Parathyroid adenoma (tissue), 2 donors: ENCODE results near the gene PYGO1.

Experiments
- H2AFZ ChIP-seq: fragments of 300-600 bp; sonication (generic); one replicate; pipeline ENCODE4 v1.7.0; 2017; ENCODE audit warnings: antibody characterized with exemption, mild to moderate bottlenecking
- H3K27ac ChIP-seq: fragments of 300-600 bp; sonication (generic); one replicate; pipeline ENCODE4 v1.7.0; 2017
- H3K27me3 ChIP-seq: fragments of 300-600 bp; sonication (generic); one replicate; pipeline ENCODE4 v1.7.0; 2017; ENCODE audit warnings: low read length; ENCODE audit not compliant: control insufficient read depth, insufficient read depth
- H3K36me3 ChIP-seq: fragments of 300-600 bp; sonication (generic); one replicate; pipeline ENCODE4 v1.7.0; 2017; ENCODE audit warnings: low read length; ENCODE audit not compliant: control insufficient read depth, insufficient read depth
- H3K4me1 ChIP-seq: fragments of 300-600 bp; sonication (generic); one replicate; pipeline ENCODE4 v1.7.0; 2017; ENCODE audit warnings: control low read depth
- H3K4me2 ChIP-seq: fragments of 300-600 bp; sonication (generic); one replicate; pipeline ENCODE4 v1.7.0; 2017; ENCODE audit warnings: low read length
- H3K4me3 ChIP-seq: fragments of 300-600 bp; sonication (generic); one replicate; pipeline ENCODE4 v1.7.0; 2017; ENCODE audit warnings: low read depth, low read length
- H3K79me2 ChIP-seq: fragments of 300-600 bp; sonication (generic); one replicate; pipeline ENCODE4 v1.7.0; 2017; ENCODE audit warnings: control low read depth
- H3K9ac ChIP-seq: fragments of 300-600 bp; sonication (generic); one replicate; pipeline ENCODE4 v1.7.0; 2017; ENCODE audit warnings: mild to moderate bottlenecking
- H3K9me3 ChIP-seq: fragments of 300-600 bp; sonication (generic); one replicate; pipeline ENCODE4 v1.7.0; 2017; ENCODE audit warnings: low read length; ENCODE audit not compliant: control insufficient read depth
- TF ChIP-seq, protein P1 (sequence below): fragments of 300-600 bp; sonication (generic); IDR thresholded peaks from one replicate; pipeline ENCODE4 v1.7.0; 2017; ENCODE audit warnings: antibody characterized with exemption, mild to moderate bottlenecking
- donor health status: primary hyperparathyroidism.

The PYGO1 gene

DNA sequence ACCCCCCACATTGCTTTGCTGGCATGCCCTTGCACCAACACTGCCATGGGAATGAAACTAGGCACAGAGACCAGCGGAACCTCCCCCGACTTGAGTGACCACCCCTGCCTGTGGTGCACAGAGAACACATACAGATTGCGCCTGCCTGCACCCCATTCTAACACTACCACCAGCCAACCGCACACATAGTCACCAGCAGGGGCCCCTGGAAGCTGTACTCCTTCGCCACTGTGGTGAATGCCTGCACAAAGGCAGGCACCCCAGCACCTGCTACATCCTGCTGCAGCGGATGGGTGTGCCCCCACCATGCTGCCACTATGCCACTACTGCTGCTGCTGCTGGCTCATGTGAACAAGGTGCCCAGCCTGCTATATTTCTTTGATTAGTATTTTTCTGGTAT, 52.7 kb downstream of the PYGO1 start:
- Histone ChIP-seq H3K4me1 (no peaks in the 10 kb centered on the region), H3K27ac (no peak overlapping the region), H3K4me3 (no peak overlapping the region), H2AFZ (no peak overlapping the region), H3K9me3 (no peaks in the 10 kb centered on the region), H3K36me3 (no peaks in the 10 kb centered on the region), H3K4me2 (no peak overlapping the region), H3K27me3 (no peaks in the 10 kb centered on the region), H3K9ac (no peak overlapping the region), H3K79me2 (no peaks in the 10 kb centered on the region)
- TF ChIP-seq, protein P1, sequence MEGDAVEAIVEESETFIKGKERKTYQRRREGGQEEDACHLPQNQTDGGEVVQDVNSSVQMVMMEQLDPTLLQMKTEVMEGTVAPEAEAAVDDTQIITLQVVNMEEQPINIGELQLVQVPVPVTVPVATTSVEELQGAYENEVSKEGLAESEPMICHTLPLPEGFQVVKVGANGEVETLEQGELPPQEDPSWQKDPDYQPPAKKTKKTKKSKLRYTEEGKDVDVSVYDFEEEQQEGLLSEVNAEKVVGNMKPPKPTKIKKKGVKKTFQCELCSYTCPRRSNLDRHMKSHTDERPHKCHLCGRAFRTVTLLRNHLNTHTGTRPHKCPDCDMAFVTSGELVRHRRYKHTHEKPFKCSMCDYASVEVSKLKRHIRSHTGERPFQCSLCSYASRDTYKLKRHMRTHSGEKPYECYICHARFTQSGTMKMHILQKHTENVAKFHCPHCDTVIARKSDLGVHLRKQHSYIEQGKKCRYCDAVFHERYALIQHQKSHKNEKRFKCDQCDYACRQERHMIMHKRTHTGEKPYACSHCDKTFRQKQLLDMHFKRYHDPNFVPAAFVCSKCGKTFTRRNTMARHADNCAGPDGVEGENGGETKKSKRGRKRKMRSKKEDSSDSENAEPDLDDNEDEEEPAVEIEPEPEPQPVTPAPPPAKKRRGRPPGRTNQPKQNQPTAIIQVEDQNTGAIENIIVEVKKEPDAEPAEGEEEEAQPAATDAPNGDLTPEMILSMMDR, result no peak

- Histone ChIP-seq H3K4me3 (no peak overlapping the region), H3K4me1 (no peaks in the 10 kb centered on the region), H3K9me3 (no peaks in the 10 kb centered on the region), H3K79me2 (no peaks in the 10 kb centered on the region), H2AFZ (no peak overlapping the region), H3K36me3 (no peaks in the 10 kb centered on the region), H3K9ac (no peak overlapping the region), H3K4me2 (no peak overlapping the region), H3K27ac (no peak overlapping the region), H3K27me3 (no peaks in the 10 kb centered on the region)
- TF ChIP-seq, protein P1, result no peak
Measured at GRCh38 chr15:55532944-55533343, 55.2 kb downstream of the PYGO1 start.

- no peak overlapping the region for H3K9ac ChIP-seq
- no peaks in the 10 kb centered on the region for H3K79me2 ChIP-seq
- H2AFZ ChIP-seq, result peak overlapping the region; percentile 42
- H3K4me3 ChIP-seq, result no peak overlapping the region
- no peaks in the 10 kb centered on the region for H3K27me3 ChIP-seq
- H3K27ac ChIP-seq, result no peak overlapping the region
- no peaks in the 10 kb centered on the region for H3K36me3 ChIP-seq
- TF ChIP-seq, protein P1, result no peak
- no peaks in the 10 kb centered on the region for H3K4me1 ChIP-seq
- H3K9me3 ChIP-seq, result no peaks in the 10 kb centered on the region
- no peak overlapping the region for H3K4me2 ChIP-seq
Measured at GRCh38 chr15:55530861-55531313, 57.3 kb downstream of the PYGO1 start.

DNA sequence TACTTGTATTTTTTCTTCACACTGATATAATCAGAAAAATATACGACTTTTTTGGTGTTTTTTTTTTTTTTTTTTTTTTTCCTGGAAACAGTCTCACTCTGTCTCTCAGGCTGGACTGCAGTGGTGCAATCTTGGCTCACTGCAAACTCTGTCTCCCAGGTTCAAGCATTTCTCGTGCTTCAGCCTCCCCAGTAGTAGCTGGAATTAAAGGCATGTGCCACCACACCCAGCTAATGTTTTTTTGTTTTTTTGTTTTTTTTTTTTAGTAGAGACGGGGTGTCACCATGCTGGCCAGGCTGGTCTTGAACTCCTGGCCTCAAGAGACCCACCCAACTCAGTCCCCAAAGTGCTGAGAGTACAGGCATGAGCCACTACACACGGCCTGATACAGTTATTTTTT, 59.3 kb downstream of the PYGO1 start:
- Histone ChIP-seq H3K27me3 (no peaks in the 10 kb centered on the region), H3K27ac (no peak overlapping the region), H3K79me2 (no peaks in the 10 kb centered on the region), H3K4me3 (no peak overlapping the region), H2AFZ (no peak overlapping the region), H3K36me3 (no peaks in the 10 kb centered on the region), H3K9me3 (no peaks in the 10 kb centered on the region), H3K4me1 (no peaks in the 10 kb centered on the region), H3K4me2 (no peak overlapping the region), H3K9ac (no peak overlapping the region)
- TF ChIP-seq, protein P1, result no peak

DNA sequence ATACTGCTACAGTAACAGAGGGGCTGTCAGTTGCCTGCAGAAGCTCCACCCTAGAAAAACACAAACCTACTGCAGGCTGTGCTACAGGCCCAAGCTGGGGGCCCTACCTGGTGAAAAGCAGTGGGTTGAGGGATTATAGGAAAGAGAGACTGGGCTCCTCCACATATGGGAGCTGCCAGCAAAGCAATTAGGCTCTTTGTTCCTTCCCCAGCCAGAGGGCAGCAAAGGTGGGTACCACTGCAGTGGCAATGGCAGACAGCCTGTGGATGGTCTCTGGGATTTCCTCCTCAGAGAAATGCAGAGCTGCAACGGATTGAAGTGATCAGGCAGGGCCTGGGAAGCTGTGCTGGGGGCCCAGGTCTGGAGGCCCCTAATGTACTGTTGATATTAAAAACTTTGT, 61.0 kb downstream of the PYGO1 start:
- no peaks in the 10 kb centered on the region for H3K36me3 ChIP-seq
- TF ChIP-seq, protein P1, result no peak
- no peak overlapping the region for H3K4me2 ChIP-seq
- H3K27me3 ChIP-seq, result no peaks in the 10 kb centered on the region
- H2AFZ ChIP-seq, result no peak overlapping the region
- H3K9ac ChIP-seq, result no peak overlapping the region
- no peaks in the 10 kb centered on the region for H3K79me2 ChIP-seq
- H3K9me3 ChIP-seq, result no peaks in the 10 kb centered on the region
- no peak overlapping the region for H3K4me3 ChIP-seq
- no peaks in the 10 kb centered on the region for H3K4me1 ChIP-seq
- H3K27ac ChIP-seq, result no peak overlapping the region
